Panc1 (cell line): ENCODE data around the gene FOS. TPM values are rescaled to one million over a fixed set of nuclear protein-coding genes. Genes with fewer than 3 reads are reported as not detected.

ENCODE experiments used
- ATAC-seq: fragments of 200-7000 bp; cut with Tn5 transposase; 2 replicates; pipeline ENCODE4 v1.9.1; 2020; ENCODE audit warnings: mild to moderate bottlenecking, moderate library complexity
- BruUV-seq: library from RNA; stranded (reverse); fragments of 400-500 nt; replicated peaks from 2 replicates; lab custom pipeline; 2021; lab: Mats Ljungman, UMichigan
- CTCF ChIA-PET: fragments of 300-600 bp; sonication (Branson Sonifier 250); formaldehyde crosslinking; loops from one replicate; lab custom pipeline; 2022; ENCODE audit warnings: antibody characterized with exemption; lab: Charles Lee
- POLR2A ChIA-PET: fragments of 300-600 bp; sonication (Branson Sonifier 250); formaldehyde crosslinking; loops from one replicate; lab custom pipeline; 2022; ENCODE audit warnings: antibody characterized with exemption; lab: Charles Lee
- DNase-seq: peaks from one replicate; pipeline ENCODE4 v3.0.0-alpha.2; 2010; ENCODE audit warnings: low read depth, low spot score
- H3K27ac ChIP-seq: 2 replicates; pipeline ENCODE4 v1.5.1; 2011; ENCODE audit warnings: mild to moderate bottlenecking, low read length, inconsistent platforms
- H3K27me3 ChIP-seq: fragments of 200-500 bp; sonication (Bioruptor generic); 2 replicates; pipeline ENCODE4 v1.6.0; 2014; ENCODE audit warnings: low read length, inconsistent platforms; ENCODE audit not compliant: control insufficient read depth, insufficient read depth
- H3K36me3 ChIP-seq: fragments of 200-500 bp; sonication (Bioruptor generic); 2 replicates; pipeline ENCODE4 v1.5.1; 2014; ENCODE audit warnings: inconsistent platforms, mild to moderate bottlenecking, low read length, moderate library complexity; ENCODE audit not compliant: control insufficient read depth, insufficient read depth
- H3K4me1 ChIP-seq: 2 replicates; pipeline ENCODE4 v1.5.1; 2011; ENCODE audit warnings: inconsistent platforms, mild to moderate bottlenecking, low read length, moderate library complexity; ENCODE audit not compliant: control insufficient read depth, insufficient read depth
- H3K4me3 ChIP-seq, 2 experiments: 2 replicates each; pipeline ENCODE4 v1.5.1; 2011 to 2012; ENCODE audit warnings: low read depth in 2 of 2, low read length in 2 of 2, mild to moderate bottlenecking in 2 of 2, inconsistent platforms in 1 of 2, moderate library complexity in 1 of 2
- H3K9me3 ChIP-seq: fragments of 200-500 bp; sonication (Bioruptor generic); 2 replicates; pipeline ENCODE4 v1.5.1; 2014; ENCODE audit warnings: low read depth, mild to moderate bottlenecking, inconsistent platforms, low read length, moderate library complexity; ENCODE audit not compliant: control insufficient read depth, insufficient read depth
- POLR2AphosphoS5 ChIP-seq: IDR thresholded peaks from 2 replicates; pipeline ENCODE4 v1.6.1; 2012; ENCODE audit warnings: mild to moderate bottlenecking, low read depth, low read length, moderate library complexity
- SIN3A ChIP-seq: IDR thresholded peaks from 2 replicates; pipeline ENCODE4 v1.6.1; 2012; ENCODE audit warnings: low read depth, mild to moderate bottlenecking, low read length, moderate library complexity, borderline replicate concordance; ENCODE audit not compliant: insufficient read depth
- TCF7L2 ChIP-seq: IDR thresholded peaks from 2 replicates; pipeline ENCODE4 v1.6.1; 2011; ENCODE audit warnings: mild to moderate bottlenecking, low read depth, low read length, inconsistent platforms
- in situ Hi-C: cut with HindIII; loops from 2 replicates; pipeline ENCODE4 v1.10.0; 2016; ENCODE audit warnings: low sequenced_read_pairs, low pct_unique_long_range_greater_than_20kb
- intact Hi-C: fragments of 100-400 bp; cut with micrococcal nuclease; formaldehyde crosslinking; loops from one replicate; pipeline ENCODE4 v1.10.0; 2022; ENCODE audit not compliant: unreplicated experiment
- total RNA-seq: library from RNA; stranded (reverse); gene quantifications from one replicate; pipeline ENCODE4 v1.2.1, GENCODE V29; 2021; ENCODE audit not compliant: unreplicated experiment
- TF ChIP-seq, protein P1 (sequence below): fragments of 450-650 bp; IDR thresholded peaks from 2 replicates; pipeline ENCODE4 v1.5.1; 2017; ENCODE audit warnings: mild to moderate bottlenecking
- TF ChIP-seq, protein P2 (sequence below), 2 experiments: IDR thresholded peaks; 2 replicates each; pipeline ENCODE4 v1.6.1; 2011 to 2012; ENCODE audit warnings: low read depth in 2 of 2, control low read depth in 1 of 2, low read length in 1 of 2, mild to moderate bottlenecking in 1 of 2, moderate library complexity in 1 of 2; ENCODE audit not compliant: insufficient read depth in 1 of 2

The FOS gene
- total RNA-seq, 1 experiment from 2014 or later: 26.8 TPM

DNA sequence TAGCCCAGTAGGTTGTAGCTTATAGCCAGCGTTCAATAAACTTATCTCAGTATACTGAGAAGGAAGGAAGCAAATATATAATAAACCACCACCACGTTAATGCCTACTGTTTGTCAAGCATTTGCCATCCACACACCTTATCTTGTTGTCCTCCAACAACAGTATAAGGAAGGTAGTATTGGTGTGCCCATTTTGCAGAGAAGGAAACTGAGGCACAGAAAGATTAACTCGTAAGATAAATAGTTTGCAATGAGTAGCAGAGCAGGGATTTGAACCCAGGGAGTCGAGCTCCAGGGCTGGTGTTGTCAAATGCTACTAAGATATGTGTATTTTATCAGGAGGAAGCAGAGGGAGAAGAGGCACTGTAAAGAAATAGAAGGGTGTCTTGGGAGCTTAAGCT, 27.8 kb upstream of the FOS start:
- DNase-seq: no peak
- no peaks in the 10 kb centered on the region for H3K27me3 ChIP-seq
- TF ChIP-seq POLR2AphosphoS5: no peak
- TF ChIP-seq, protein P1, sequence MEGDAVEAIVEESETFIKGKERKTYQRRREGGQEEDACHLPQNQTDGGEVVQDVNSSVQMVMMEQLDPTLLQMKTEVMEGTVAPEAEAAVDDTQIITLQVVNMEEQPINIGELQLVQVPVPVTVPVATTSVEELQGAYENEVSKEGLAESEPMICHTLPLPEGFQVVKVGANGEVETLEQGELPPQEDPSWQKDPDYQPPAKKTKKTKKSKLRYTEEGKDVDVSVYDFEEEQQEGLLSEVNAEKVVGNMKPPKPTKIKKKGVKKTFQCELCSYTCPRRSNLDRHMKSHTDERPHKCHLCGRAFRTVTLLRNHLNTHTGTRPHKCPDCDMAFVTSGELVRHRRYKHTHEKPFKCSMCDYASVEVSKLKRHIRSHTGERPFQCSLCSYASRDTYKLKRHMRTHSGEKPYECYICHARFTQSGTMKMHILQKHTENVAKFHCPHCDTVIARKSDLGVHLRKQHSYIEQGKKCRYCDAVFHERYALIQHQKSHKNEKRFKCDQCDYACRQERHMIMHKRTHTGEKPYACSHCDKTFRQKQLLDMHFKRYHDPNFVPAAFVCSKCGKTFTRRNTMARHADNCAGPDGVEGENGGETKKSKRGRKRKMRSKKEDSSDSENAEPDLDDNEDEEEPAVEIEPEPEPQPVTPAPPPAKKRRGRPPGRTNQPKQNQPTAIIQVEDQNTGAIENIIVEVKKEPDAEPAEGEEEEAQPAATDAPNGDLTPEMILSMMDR: no peak
- TF ChIP-seq, protein P2, sequence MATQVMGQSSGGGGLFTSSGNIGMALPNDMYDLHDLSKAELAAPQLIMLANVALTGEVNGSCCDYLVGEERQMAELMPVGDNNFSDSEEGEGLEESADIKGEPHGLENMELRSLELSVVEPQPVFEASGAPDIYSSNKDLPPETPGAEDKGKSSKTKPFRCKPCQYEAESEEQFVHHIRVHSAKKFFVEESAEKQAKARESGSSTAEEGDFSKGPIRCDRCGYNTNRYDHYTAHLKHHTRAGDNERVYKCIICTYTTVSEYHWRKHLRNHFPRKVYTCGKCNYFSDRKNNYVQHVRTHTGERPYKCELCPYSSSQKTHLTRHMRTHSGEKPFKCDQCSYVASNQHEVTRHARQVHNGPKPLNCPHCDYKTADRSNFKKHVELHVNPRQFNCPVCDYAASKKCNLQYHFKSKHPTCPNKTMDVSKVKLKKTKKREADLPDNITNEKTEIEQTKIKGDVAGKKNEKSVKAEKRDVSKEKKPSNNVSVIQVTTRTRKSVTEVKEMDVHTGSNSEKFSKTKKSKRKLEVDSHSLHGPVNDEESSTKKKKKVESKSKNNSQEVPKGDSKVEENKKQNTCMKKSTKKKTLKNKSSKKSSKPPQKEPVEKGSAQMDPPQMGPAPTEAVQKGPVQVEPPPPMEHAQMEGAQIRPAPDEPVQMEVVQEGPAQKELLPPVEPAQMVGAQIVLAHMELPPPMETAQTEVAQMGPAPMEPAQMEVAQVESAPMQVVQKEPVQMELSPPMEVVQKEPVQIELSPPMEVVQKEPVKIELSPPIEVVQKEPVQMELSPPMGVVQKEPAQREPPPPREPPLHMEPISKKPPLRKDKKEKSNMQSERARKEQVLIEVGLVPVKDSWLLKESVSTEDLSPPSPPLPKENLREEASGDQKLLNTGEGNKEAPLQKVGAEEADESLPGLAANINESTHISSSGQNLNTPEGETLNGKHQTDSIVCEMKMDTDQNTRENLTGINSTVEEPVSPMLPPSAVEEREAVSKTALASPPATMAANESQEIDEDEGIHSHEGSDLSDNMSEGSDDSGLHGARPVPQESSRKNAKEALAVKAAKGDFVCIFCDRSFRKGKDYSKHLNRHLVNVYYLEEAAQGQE (IDR thresholded peaks at IDR 0.05; ENCODE audit: insufficient read depth in 1 of 2, low read depth in 2 of 2, low read length in 1 of 2): no peak
- no peak for TF ChIP-seq SIN3A
- TF ChIP-seq TCF7L2: no peak
- no peak overlapping the region for H3K4me3 ChIP-seq
- H3K4me1 ChIP-seq: no peaks in the 10 kb centered on the region
- H3K27ac ChIP-seq: no peak overlapping the region
- ATAC-seq: no peak
- BruUV-seq: no TSS peak
- POLR2A ChIA-PET: no interaction called here
- in situ Hi-C loops: no loop called here
- intact Hi-C loops: no loop called here
- H3K36me3 ChIP-seq: no peaks in the 10 kb centered on the region
- CTCF ChIA-PET: no interaction called here
- no peaks in the 10 kb centered on the region for H3K9me3 ChIP-seq

DNA sequence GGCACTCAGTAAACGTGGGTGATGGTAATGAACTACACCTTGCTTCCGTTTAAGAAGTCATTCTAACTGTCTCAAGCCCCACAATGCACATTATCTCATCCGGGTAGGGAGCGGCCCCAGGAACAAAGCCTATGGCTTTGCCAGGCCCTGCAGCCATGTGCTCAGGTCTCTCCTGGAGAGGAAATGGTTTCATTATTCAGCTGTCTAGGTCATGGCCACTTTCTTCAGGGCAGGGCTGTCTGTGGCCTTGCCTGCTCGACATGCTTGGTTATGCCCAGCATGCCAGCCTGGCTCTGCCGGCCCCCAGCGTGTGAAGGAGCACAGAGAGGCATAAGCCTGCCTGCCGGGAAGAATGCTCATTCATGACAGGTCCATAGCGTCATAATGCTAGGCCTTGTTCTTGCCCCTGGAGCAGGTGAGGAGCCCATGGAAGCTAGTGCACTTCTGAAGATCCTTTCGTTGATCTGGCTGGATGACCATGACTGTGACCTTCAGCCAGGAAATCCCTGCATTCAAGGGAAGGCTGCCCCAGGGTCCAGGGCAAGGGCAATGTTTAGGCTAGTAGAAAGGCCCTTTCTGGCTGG, 26.3 kb upstream of the FOS start:
- POLR2A ChIA-PET: no interaction called here
- Histone ChIP-seq H3K4me3 (no peak overlapping the region), H3K27ac (no peak overlapping the region), H3K9me3 (no peaks in the 10 kb centered on the region), H3K36me3 (no peaks in the 10 kb centered on the region), H3K4me1 (no peaks in the 10 kb centered on the region), H3K27me3 (no peaks in the 10 kb centered on the region)
- BruUV-seq: no TSS peak
- CTCF ChIA-PET: no interaction called here
- ATAC-seq (no peak), DNase-seq (no peak)
- in situ Hi-C loops (no loop called here), intact Hi-C loops (no loop called here)
- TF ChIP-seq SIN3A (no peak), POLR2AphosphoS5 (no peak), TCF7L2 (no peak)
- TF ChIP-seq, protein P2 (IDR thresholded peaks at IDR 0.05; ENCODE audit: insufficient read depth in 1 of 2, low read depth in 2 of 2, low read length in 1 of 2): no peak
- TF ChIP-seq, protein P1: no peak
